HepG2 (cell line): ENCODE results near the gene CCSER1.

Experiments used
- CBX1 ChIP-seq: IDR thresholded peaks from one replicate; pipeline ENCODE4 v1.6.1; 2016; ENCODE audit warnings: antibody characterized with exemption, low read depth
- CEBPB ChIP-seq: IDR thresholded peaks from 2 replicates; pipeline ENCODE4 v1.6.1; 2011; ENCODE audit warnings: low read depth, low read length, improper control_type of control experiment, borderline replicate concordance
- CHD4 ChIP-seq: fragments of 200-600 bp; sonication (generic); IDR thresholded peaks from 2 replicates; pipeline ENCODE4 v1.7.0; 2017; ENCODE audit warnings: mild to moderate bottlenecking, low read length, borderline replicate concordance
- CTCF ChIP-seq: sonication (generic); formaldehyde crosslinking; IDR thresholded peaks from 2 replicates; pipeline ENCODE4 v1.5.0; 2020; ENCODE audit warnings: mild to moderate bottlenecking, missing genetic modification reagents, moderate library complexity
- EZH2 ChIP-seq: conservative IDR thresholded peaks from 2 replicates; pipeline ENCODE4 v1.6.1; 2012; ENCODE audit warnings: mild to moderate bottlenecking, low read depth, low read length, moderate library complexity
- POLR2A ChIP-seq, 2 experiments: IDR thresholded peaks; 2 replicates each; pipeline ENCODE4 v1.6.1; 2011; ENCODE audit warnings: low read depth in 2 of 2, low read length in 2 of 2, mild to moderate bottlenecking in 1 of 2, moderate library complexity in 1 of 2; ENCODE audit not compliant: insufficient read depth in 1 of 2
- U2AF2 ChIP-seq: fragments of 200-400 bp; formaldehyde crosslinking; IDR thresholded peaks from 2 replicates; pipeline ENCODE4 v1.6.1; 2017; ENCODE audit warnings: low read depth, mild to moderate bottlenecking, low read length
- ZNF296 ChIP-seq: sonication (generic); formaldehyde crosslinking; conservative IDR thresholded peaks from 2 replicates; pipeline ENCODE4 v1.5.0; 2020; ENCODE audit warnings: mild to moderate bottlenecking, missing genetic modification reagents

DNA sequence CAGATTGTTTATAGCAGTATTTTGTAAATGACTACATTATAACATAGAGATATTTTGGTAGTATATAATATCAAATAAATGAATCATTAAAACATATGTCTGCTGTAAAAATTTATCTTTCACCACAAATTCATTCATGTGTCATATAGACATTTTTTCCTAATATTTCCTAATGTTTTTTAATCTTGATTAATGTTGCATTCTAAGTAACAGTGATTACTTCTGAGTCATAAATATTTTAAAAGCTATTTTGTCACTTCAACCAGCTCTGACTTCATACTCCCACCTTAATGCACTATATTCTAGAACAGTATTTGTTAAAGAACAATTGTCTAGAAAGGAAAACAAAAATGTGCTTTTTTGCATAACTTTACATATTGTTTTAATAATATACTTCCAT is 904.6 kb downstream of the CCSER1 start:
- no peak for TF ChIP-seq CHD4
- TF ChIP-seq EZH2: no peak
- no peak for TF ChIP-seq U2AF2
- TF ChIP-seq CTCF (CRISPR knock-in tag): no peak
- no peak for TF ChIP-seq CEBPB
- TF ChIP-seq ZNF296 (CRISPR knock-in tag): no peak
- TF ChIP-seq POLR2A (IDR thresholded peaks at IDR 0.05; ENCODE audit: insufficient read depth in 1 of 2, low read depth in 2 of 2, low read length in 2 of 2): no peak
- no peak for TF ChIP-seq CBX1
